Adrenal gland (tissue), 12 donors: ENCODE results near the gene MAJIN. TPM values are rescaled to one million over a fixed set of nuclear protein-coding genes. Genes with fewer than 3 reads are reported as not detected.
"Not testable (repeated sequence)": the region's sequence is repeated elsewhere in the genome, so short reads cannot be mapped to it uniquely, and the experiment has no call there.

Experiments
- DNase-seq, 7 donors: peaks; one replicate each; pipeline ENCODE4 v3.0.0-alpha.2; 2019 to 2020
- H3K27ac ChIP-seq, 5 donors: fragments of 200-600 bp; sonication (generic) in 4 of 5; 1 replicate in 3 of 5; 2 replicates in 2 of 5; pipeline versions ENCODE4 v1.5.1 to v1.8.0; 2016 to 2020; ENCODE audit warnings: mild to moderate bottlenecking in 1 of 5
- H3K27me3 ChIP-seq: fragments of 200-600 bp; 2 replicates; pipeline ENCODE4 v1.8.0; 2021
- H3K36me3 ChIP-seq, 2 donors: fragments of 200-600 bp; replicated peaks in 1 of 2; 1 replicate in 1 of 2; 2 replicates in 1 of 2; pipeline versions ENCODE4 v1.5.1 to v1.8.0; 2018 to 2022
- H3K4me1 ChIP-seq, 2 donors: fragments of 200-600 bp; replicated peaks in 1 of 2; 1 replicate in 1 of 2; 2 replicates in 1 of 2; pipeline versions ENCODE4 v1.5.1 to v1.8.0; 2018 to 2021
- H3K4me3 ChIP-seq, 4 donors: fragments of 200-600 bp; sonication (generic) in 3 of 4; one replicate each; pipeline ENCODE4 v1.5.1; 2016 to 2018
- H3K9me3 ChIP-seq, 3 donors: fragments of 200-600 bp; sonication (generic) in 1 of 3; replicated peaks in 1 of 3; 1 replicate in 2 of 3; 2 replicates in 1 of 3; pipeline versions ENCODE4 v1.5.1 to v1.8.0; 2016 to 2021
- POLR2A ChIP-seq, 2 donors: fragments of 450-650 bp; IDR thresholded peaks; one replicate each; pipeline ENCODE4 v1.6.1; 2017; ENCODE audit warnings: antibody characterized with exemption in 2 of 2, mild to moderate bottlenecking in 2 of 2, moderate library complexity in 1 of 2
- WGBS, 4 donors: extraction: QIAGEN DNeasy Blood & Tissue Kit in 2 of 4; methylation state at CpG; one replicate each; pipeline versions ENCODE4 v1.1.5 to v1.1.7; 2013 to 2017; 5-methylcytosine and 5-hydroxymethylcytosine counted together
- intact Hi-C, 2 donors: fragments of 100-400 bp; cut with DNase I; formaldehyde crosslinking; loops; one replicate each; pipeline versions ENCODE4 v1.14.1 to v1.15.0; 2022 to 2023
- polyA plus RNA-seq, 3 donors: library from polyadenylated mRNA; stranded (reverse); fragments of 200-250 nt in 2 of 3; fragments of 350-450 nt in 1 of 3; fragmentation: Illumina TruSeq in 1 of 3; extraction: RNeasy Lipid Tissue Mini Kit (QIAGEN cat#74804) in 1 of 3; gene quantifications; one replicate each; pipeline ENCODE4 v1.2.3, GENCODE V29; 2013 to 2014
- total RNA-seq, 9 donors: library from RNA; depleted of rRNA in 4 of 9; stranded (reverse); fragments of >200 nt in 4 of 9; fragments of 120-200 nt in 1 of 9; fragmentation: NEBNext Ultra II Directional in 1 of 9; extraction: Animal tissue kit (Norgen Biotek cat#: 25700) in 1 of 9; gene quantifications; one replicate each; pipeline versions ENCODE4 v1.1.0 to v1.2.4, GENCODE V29; 2013 to 2023
- TF ChIP-seq, protein P1 (sequence below), 6 experiments: fragments of 450-650 bp in 4 of 6; fragments of 200-600 bp in 2 of 6; sonication (generic) in 1 of 6; IDR thresholded peaks; 1 replicate in 5 of 6; 2 replicates in 1 of 6; pipeline versions ENCODE4 v1.5.1 to v1.8.0; 2016 to 2021; ENCODE audit warnings: antibody characterized with exemption in 6 of 6, mild to moderate bottlenecking in 2 of 6, moderate library complexity in 1 of 6
- donor health status: healthy with polysubstance abuse.
- donor health status: Bipolar disorder and iron deficiency.
- donor health status: DM: yes; HTN: yes; CAD: no.
- donor health status: DM: no; HTN: no; CAD: no.
- donor health status: DM: no; HTN: no; CAD: no.
- donor health status: DM: yes; HTN: yes; CAD: no.

The MAJIN gene
- total and polyA plus RNA-seq, 12 donors, result 0.24 to 0.29 TPM; not detected in 10

GRCh38 chr11:64989416-64989815 is 17.5 kb upstream of the MAJIN start:
- Histone ChIP-seq H3K27ac (peak overlapping the region in 3 of 5 donors; percentile 26 to 91 (median 56)), H3K4me3 (peak overlapping the region in 1 of 4 donors; percentile 41), H3K27me3 (no peaks in the 10 kb centered on the region), H3K4me1 (peaks cover 7 to 12% of the 10 kb centered on the region in 2 donors), H3K36me3 (no peaks in the 10 kb centered on the region), H3K9me3 (no peaks in the 10 kb centered on the region)
- 65 to 81% (median 76%) methylated on average over 4 to 13 of the region's 13 CpGs for WGBS, 4 donors
- intact Hi-C loops, result no loop called here
- TF ChIP-seq, protein P1, sequence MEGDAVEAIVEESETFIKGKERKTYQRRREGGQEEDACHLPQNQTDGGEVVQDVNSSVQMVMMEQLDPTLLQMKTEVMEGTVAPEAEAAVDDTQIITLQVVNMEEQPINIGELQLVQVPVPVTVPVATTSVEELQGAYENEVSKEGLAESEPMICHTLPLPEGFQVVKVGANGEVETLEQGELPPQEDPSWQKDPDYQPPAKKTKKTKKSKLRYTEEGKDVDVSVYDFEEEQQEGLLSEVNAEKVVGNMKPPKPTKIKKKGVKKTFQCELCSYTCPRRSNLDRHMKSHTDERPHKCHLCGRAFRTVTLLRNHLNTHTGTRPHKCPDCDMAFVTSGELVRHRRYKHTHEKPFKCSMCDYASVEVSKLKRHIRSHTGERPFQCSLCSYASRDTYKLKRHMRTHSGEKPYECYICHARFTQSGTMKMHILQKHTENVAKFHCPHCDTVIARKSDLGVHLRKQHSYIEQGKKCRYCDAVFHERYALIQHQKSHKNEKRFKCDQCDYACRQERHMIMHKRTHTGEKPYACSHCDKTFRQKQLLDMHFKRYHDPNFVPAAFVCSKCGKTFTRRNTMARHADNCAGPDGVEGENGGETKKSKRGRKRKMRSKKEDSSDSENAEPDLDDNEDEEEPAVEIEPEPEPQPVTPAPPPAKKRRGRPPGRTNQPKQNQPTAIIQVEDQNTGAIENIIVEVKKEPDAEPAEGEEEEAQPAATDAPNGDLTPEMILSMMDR (IDR thresholded peaks at IDR 0.05), result no peak
- no peak for TF ChIP-seq POLR2A (IDR thresholded peaks at IDR 0.05)
- no peak for DNase-seq

- no peaks in the 10 kb centered on the region for H3K9me3 ChIP-seq
- H3K27me3 ChIP-seq, result no peaks in the 10 kb centered on the region
- peaks cover 7 to 12% of the 10 kb centered on the region in 2 donors for H3K4me1 ChIP-seq
- WGBS, 4 donors, result 76 to 88% (median 84%) methylated on average over 3 to 6 of the region's 6 CpGs
- H3K27ac ChIP-seq, result no peak overlapping the region
- TF ChIP-seq, protein P1 (IDR thresholded peaks at IDR 0.05), result no peak
- TF ChIP-seq POLR2A (IDR thresholded peaks at IDR 0.05), result no peak
- H3K4me3 ChIP-seq, result no peak overlapping the region
- no peak for DNase-seq
- no peaks in the 10 kb centered on the region for H3K36me3 ChIP-seq
- intact Hi-C loops, result no loop called here
These were observed 16.3 kb upstream of the MAJIN start for GRCh38 chr11:64987998-64988854.

- H3K27me3 ChIP-seq, intact Hi-C loops, H3K9me3 ChIP-seq, H3K27ac ChIP-seq, H3K4me1 ChIP-seq, H3K36me3 ChIP-seq, H3K4me3 ChIP-seq, DNase-seq: not testable (repeated sequence)
- WGBS, 4 donors, result 70 to 87% (median 80%) methylated on average over 5 of the region's 5 CpGs
These were observed 11.4 kb upstream of the MAJIN start for GRCh38 chr11:64983339-64983738.

GRCh38 chr11:64976651-64977050 is 4.7 kb upstream of the MAJIN start:
- Histone ChIP-seq H3K27me3 (no peaks in the 10 kb centered on the region), H3K27ac (no peak overlapping the region), H3K36me3 (no peaks in the 10 kb centered on the region), H3K9me3 (no peaks in the 10 kb centered on the region), H3K4me1 (peaks cover 0 to 7% of the 10 kb centered on the region in 2 donors), H3K4me3 (no peak overlapping the region)
- no peak for DNase-seq
- WGBS, 4 donors, result 64 to 83% (median 83%) methylated on average over 2 of the region's 2 CpGs; no CpG with 5 or more reads in 1 of the 4 donors
- TF ChIP-seq, protein P1 (IDR thresholded peaks at IDR 0.05), result no peak
- TF ChIP-seq POLR2A (IDR thresholded peaks at IDR 0.05), result no peak
- intact Hi-C loops, result no loop called here
